H9 (cell line): ENCODE measurements around the gene TGM2. TPM values are rescaled to one million over a fixed set of nuclear protein-coding genes. Genes with fewer than 3 reads are reported as not detected.

Source experiments
- DNase-seq: peaks from one replicate; pipeline ENCODE4 v3.0.0-alpha.2; 2017
- H2AFZ ChIP-seq: one replicate; pipeline ENCODE4 v1.6.1; 2013; ENCODE audit warnings: mild to moderate bottlenecking, low read length, control low read depth, moderate library complexity
- H2AK5ac ChIP-seq: 2 replicates; pipeline ENCODE4 v1.6.1; 2013; ENCODE audit warnings: low read length, control low read depth, mixed read lengths; ENCODE audit not compliant: insufficient read length
- H2BK120ac ChIP-seq: one replicate; pipeline ENCODE4 v1.6.1; 2013; ENCODE audit warnings: low read depth, mild to moderate bottlenecking, low read length, control low read depth, inconsistent platforms; ENCODE audit not compliant: poor library complexity, severe bottlenecking
- H2BK12ac ChIP-seq: 2 replicates; pipeline ENCODE4 v1.6.1; 2013; ENCODE audit warnings: low read length, control low read depth, mixed read lengths, low read depth; ENCODE audit not compliant: insufficient read length
- H2BK15ac ChIP-seq: 2 replicates; pipeline ENCODE4 v1.6.1; 2013; ENCODE audit warnings: low read depth, low read length, control low read depth
- H2BK20ac ChIP-seq: one replicate; pipeline ENCODE4 v1.6.1; 2013; ENCODE audit warnings: low read depth, mild to moderate bottlenecking, low read length, control low read depth, inconsistent platforms; ENCODE audit not compliant: poor library complexity, severe bottlenecking
- H2BK5ac ChIP-seq: 2 replicates; pipeline ENCODE4 v1.6.1; 2013; ENCODE audit warnings: low read length, control low read depth, mixed read lengths; ENCODE audit not compliant: insufficient read length
- H3K14ac ChIP-seq: 2 replicates; pipeline ENCODE4 v1.6.1; 2013; ENCODE audit warnings: low read length, control low read depth; ENCODE audit not compliant: insufficient read depth
- H3K18ac ChIP-seq: 2 replicates; pipeline ENCODE4 v1.6.1; 2013; ENCODE audit warnings: low read depth, mild to moderate bottlenecking, mixed read lengths, low read length, control low read depth; ENCODE audit not compliant: insufficient read length
- H3K23ac ChIP-seq: 2 replicates; pipeline ENCODE4 v1.6.1; 2013; ENCODE audit warnings: low read length, control low read depth, mixed read lengths, low read depth; ENCODE audit not compliant: insufficient read length
- H3K23me2 ChIP-seq: 2 replicates; pipeline ENCODE4 v1.6.1; 2013; ENCODE audit warnings: low read depth, mild to moderate bottlenecking, mixed read lengths, low read length, control low read depth; ENCODE audit not compliant: insufficient read length, poor library complexity, severe bottlenecking
- H3K27ac ChIP-seq: 2 replicates; pipeline ENCODE4 v1.5.1; 2013; ENCODE audit warnings: low read length, control low read depth, mixed read lengths, low read depth; ENCODE audit not compliant: insufficient read length
- H3K27me3 ChIP-seq: 2 replicates; pipeline ENCODE4 v1.6.1; 2013; ENCODE audit warnings: low read length, control low read depth, inconsistent platforms; ENCODE audit not compliant: insufficient read depth
- H3K4ac ChIP-seq: 2 replicates; pipeline ENCODE4 v1.6.1; 2013; ENCODE audit warnings: low read depth, mild to moderate bottlenecking, control low read depth, inconsistent platforms, low read length, moderate library complexity
- H3K4me1 ChIP-seq: 2 replicates; pipeline ENCODE4 v1.6.1; 2013; ENCODE audit warnings: low read length, control low read depth, inconsistent platforms; ENCODE audit not compliant: insufficient read depth
- H3K4me2 ChIP-seq: 2 replicates; pipeline ENCODE4 v1.6.1; 2013; ENCODE audit warnings: low read length, control low read depth, mixed read lengths; ENCODE audit not compliant: insufficient read length, insufficient read depth
- H3K56ac ChIP-seq: 2 replicates; pipeline ENCODE4 v1.6.1; 2013; ENCODE audit warnings: low read depth, mild to moderate bottlenecking, mixed read lengths, low read length, control low read depth; ENCODE audit not compliant: insufficient read length
- H3K79me1 ChIP-seq: 2 replicates; pipeline ENCODE4 v1.6.1; 2013; ENCODE audit warnings: low read depth, mild to moderate bottlenecking, moderate library complexity, low read length, control low read depth, inconsistent platforms; ENCODE audit not compliant: insufficient read depth, poor library complexity, severe bottlenecking
- H3K79me2 ChIP-seq: 2 replicates; pipeline ENCODE4 v1.6.1; 2013; ENCODE audit warnings: low read length, control low read depth, inconsistent platforms; ENCODE audit not compliant: insufficient read depth
- H3K9ac ChIP-seq: 2 replicates; pipeline ENCODE4 v1.6.1; 2013; ENCODE audit warnings: low read length, control low read depth, mixed read lengths; ENCODE audit not compliant: insufficient read length; ENCODE audit errors: extremely low read depth
- H3K9me3 ChIP-seq: one replicate; pipeline ENCODE4 v1.6.1; 2013; ENCODE audit warnings: low read depth, low read length, inconsistent platforms; ENCODE audit not compliant: control insufficient read depth
- H3T11ph ChIP-seq: one replicate; pipeline ENCODE4 v1.6.1; 2013; ENCODE audit warnings: mild to moderate bottlenecking, low read length, control low read depth, inconsistent platforms
- H4K20me1 ChIP-seq: one replicate; pipeline ENCODE4 v1.6.1; 2013; ENCODE audit not compliant: control insufficient read depth, insufficient read length, insufficient read depth
- H4K5ac ChIP-seq: 2 replicates; pipeline ENCODE4 v1.6.1; 2013; ENCODE audit warnings: low read depth, mild to moderate bottlenecking, mixed read lengths, low read length, control low read depth; ENCODE audit not compliant: insufficient read length
- H4K8ac ChIP-seq: replicated peaks from 2 replicates; pipeline ENCODE4 v1.6.1; 2013; ENCODE audit warnings: low read length, control low read depth, mixed read lengths, low read depth; ENCODE audit not compliant: insufficient read length
- H4K91ac ChIP-seq: 2 replicates; pipeline ENCODE4 v1.6.1; 2013; ENCODE audit warnings: low read depth, mild to moderate bottlenecking, moderate library complexity, mixed read lengths, low read length, control low read depth; ENCODE audit not compliant: insufficient read length
- H3K27ac Mint-ChIP-seq, 3 experiments: 2 replicates in 2 of 3; 3 replicates in 1 of 3; pipeline ENCODE4 v1.8.0; 2020 to 2021; ENCODE audit warnings: mixed read lengths in 3 of 3, mild to moderate bottlenecking in 1 of 3, moderate library complexity in 1 of 3
- H3K27me3 Mint-ChIP-seq: 2 replicates; pipeline ENCODE4 v1.8.0; 2021; ENCODE audit warnings: low read depth, mild to moderate bottlenecking, moderate library complexity, mixed read lengths
- H3K36me3 Mint-ChIP-seq, 3 experiments: 2 replicates in 2 of 3; 3 replicates in 1 of 3; pipeline ENCODE4 v1.8.0; 2020 to 2021; ENCODE audit warnings: low read depth in 3 of 3, mixed read lengths in 3 of 3; ENCODE audit not compliant: insufficient read depth in 1 of 3
- H3K4me1 Mint-ChIP-seq, 2 experiments: 2 replicates each; pipeline ENCODE4 v1.8.0; 2020; ENCODE audit warnings: mixed read lengths in 2 of 2
- H3K4me3 Mint-ChIP-seq, 2 experiments: 2 replicates in 1 of 2; 3 replicates in 1 of 2; pipeline ENCODE4 v1.8.0; 2020 to 2021; ENCODE audit warnings: mild to moderate bottlenecking in 2 of 2, mixed read lengths in 2 of 2, moderate library complexity in 1 of 2
- H3K9me3 Mint-ChIP-seq, 2 experiments: 2 replicates in 1 of 2; 3 replicates in 1 of 2; pipeline ENCODE4 v1.8.0; 2020; ENCODE audit warnings: mild to moderate bottlenecking in 2 of 2, mixed read lengths in 2 of 2, moderate library complexity in 1 of 2
- WGBS: extraction: QIAGEN DNeasy Blood & Tissue Kit; methylation state at CpG from one replicate; pipeline ENCODE4 v1.1.7; 2013; ENCODE audit warnings: missing lambda C conversion rate, low lambda C conversion rate, mixed read lengths; ENCODE audit not compliant: insufficient read length; ENCODE audit errors: extremely low coverage; 5-methylcytosine and 5-hydroxymethylcytosine counted together
- total RNA-seq: library from RNA; stranded (reverse); gene quantifications from 2 replicates; pipeline ENCODE4 v1.2.1, GENCODE V29; 2021
- TF ChIP-seq, protein P1 (sequence below): fragments of 200-600 bp; sonication (generic); conservative IDR thresholded peaks from 3 replicates; pipeline ENCODE4 v1.8.0; 2021; ENCODE audit warnings: antibody characterized with exemption, mild to moderate bottlenecking

TGM2 gene
- total RNA-seq, 1 experiment from 2014 or later: 1.1 TPM

DNA sequence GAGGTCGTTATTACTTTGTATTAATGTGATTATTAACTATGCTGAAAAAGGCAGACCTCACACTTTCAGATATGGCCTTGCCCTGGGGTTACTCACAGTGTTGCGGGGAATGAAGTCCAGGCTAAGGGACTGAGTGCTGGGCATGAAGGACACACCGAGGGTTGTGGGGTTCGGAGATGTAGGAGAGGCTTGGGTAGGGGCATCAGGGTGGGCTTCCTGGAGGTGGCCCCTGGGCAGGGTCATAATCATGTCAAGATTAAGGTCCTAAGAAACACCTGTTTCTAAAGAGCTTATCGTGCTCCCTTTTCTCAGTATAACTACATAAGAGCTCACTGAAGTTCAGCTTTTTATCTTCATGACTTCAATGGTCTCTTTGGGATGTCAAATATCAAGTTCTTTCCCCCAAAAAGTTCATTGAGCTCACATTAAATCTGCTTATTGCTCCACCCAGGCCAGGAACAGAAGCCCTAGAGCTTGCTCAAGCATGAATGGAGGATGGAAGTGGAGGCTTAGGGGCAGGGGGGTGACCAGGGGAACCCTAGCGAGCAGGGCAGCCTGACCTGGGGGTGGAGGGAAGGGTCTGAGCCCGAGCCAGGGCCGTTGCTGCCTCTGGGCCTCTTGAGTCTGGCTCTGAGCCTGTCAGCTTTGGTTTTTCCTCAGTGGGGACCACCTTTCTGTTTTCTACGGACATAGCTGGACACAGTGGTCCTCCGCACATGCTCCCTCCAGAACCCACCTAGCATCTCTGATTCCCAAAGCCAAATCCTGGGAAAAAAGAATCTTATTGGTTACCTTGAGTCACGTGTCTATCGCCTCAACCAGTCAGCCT, 37.3 kb upstream of the TGM2 start:
- Histone ChIP-seq H3K23ac (no peak overlapping the region), H2BK5ac (no peak overlapping the region), H3K27me3 (no peaks in the 10 kb centered on the region), H2BK120ac (no peak overlapping the region), H3K4me1 (no peaks in the 10 kb centered on the region), H3K9ac (no peak overlapping the region), H4K8ac (no peak overlapping the region), H3K9me3 (no peaks in the 10 kb centered on the region), H3T11ph (no peak overlapping the region), H3K79me1 (no peaks in the 10 kb centered on the region), H3K14ac (no peak overlapping the region), H4K5ac (no peak overlapping the region), H3K18ac (no peak overlapping the region), H3K79me2 (no peaks in the 10 kb centered on the region), H3K27ac (no peak overlapping the region), H2AFZ (no peak overlapping the region), H3K4ac (no peak overlapping the region), H2BK15ac (no peak overlapping the region), H2AK5ac (no peak overlapping the region), H2BK12ac (no peak overlapping the region), H3K4me2 (no peak overlapping the region), H2BK20ac (no peak overlapping the region), H3K56ac (no peak overlapping the region), H4K91ac (no peak overlapping the region), H4K20me1 (no peaks in the 10 kb centered on the region), H3K23me2 (no peaks in the 10 kb centered on the region)
- Mint-ChIP-seq H3K4me1 (peaks cover 10 to 14% of the 10 kb centered on the region in 2 experiments), H3K27me3 (peaks cover 8% of the 10 kb centered on the region; the same call in 1 of the 2 replicates), H3K9me3 (no peaks in the 10 kb centered on the region), H3K27ac (no peak overlapping the region; a peak in 1 of 7 replicates), H3K36me3 (no peaks in the 10 kb centered on the region), H3K4me3 (peak overlapping the region in 1 of 2 experiments; percentile 32; a peak in 1 of 5 replicates)
- DNase-seq: no peak
- no CpG with 5 or more reads among the region's 12 CpGs for WGBS
- TF ChIP-seq, protein P1, sequence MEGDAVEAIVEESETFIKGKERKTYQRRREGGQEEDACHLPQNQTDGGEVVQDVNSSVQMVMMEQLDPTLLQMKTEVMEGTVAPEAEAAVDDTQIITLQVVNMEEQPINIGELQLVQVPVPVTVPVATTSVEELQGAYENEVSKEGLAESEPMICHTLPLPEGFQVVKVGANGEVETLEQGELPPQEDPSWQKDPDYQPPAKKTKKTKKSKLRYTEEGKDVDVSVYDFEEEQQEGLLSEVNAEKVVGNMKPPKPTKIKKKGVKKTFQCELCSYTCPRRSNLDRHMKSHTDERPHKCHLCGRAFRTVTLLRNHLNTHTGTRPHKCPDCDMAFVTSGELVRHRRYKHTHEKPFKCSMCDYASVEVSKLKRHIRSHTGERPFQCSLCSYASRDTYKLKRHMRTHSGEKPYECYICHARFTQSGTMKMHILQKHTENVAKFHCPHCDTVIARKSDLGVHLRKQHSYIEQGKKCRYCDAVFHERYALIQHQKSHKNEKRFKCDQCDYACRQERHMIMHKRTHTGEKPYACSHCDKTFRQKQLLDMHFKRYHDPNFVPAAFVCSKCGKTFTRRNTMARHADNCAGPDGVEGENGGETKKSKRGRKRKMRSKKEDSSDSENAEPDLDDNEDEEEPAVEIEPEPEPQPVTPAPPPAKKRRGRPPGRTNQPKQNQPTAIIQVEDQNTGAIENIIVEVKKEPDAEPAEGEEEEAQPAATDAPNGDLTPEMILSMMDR: no peak
